ENCODE results near the gene ANKRD13C. TPM values are rescaled to one million over a fixed set of nuclear protein-coding genes. Genes with fewer than 3 reads are reported as not detected.

The ANKRD13C gene
- polyA plus RNA-seq, 3 donors = 23.2 to 32.3 (median 28.5) TPM

DNA sequence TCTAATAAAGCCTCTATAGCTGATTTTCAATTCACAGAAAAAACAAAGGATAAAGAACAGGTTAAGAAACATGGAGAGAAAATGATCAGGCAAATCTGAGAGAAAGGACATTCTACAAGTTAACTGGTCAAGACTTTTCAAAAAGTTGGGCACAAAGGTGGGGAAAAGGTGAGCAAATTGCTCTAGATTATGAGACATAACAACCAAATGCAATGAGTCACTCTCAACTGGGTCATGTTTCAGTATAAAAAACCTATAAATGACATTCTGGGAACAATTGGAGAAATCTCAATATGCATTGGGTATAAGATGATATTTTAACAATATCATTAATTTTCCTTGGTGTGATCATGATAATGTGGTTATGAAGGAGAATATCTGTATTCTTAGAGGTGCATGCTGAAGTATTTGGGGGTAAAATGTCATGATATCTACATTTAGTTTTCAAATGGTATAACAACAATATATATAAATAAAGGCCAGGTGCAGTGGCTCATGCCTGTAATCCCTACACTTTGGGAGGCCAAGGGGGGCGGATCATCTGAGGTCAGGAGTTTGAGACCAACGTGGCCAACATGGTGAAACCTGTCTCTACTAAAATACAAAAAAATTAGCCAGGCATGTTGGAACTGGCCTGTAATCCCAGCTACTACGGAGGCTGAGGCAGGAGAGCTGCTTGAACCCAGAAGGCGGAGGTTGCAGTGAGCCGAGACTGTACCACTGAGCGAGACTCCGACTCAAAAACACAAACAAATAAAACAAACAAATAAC is 27.0 kb downstream of the ANKRD13C start:
- no peak for DNase-seq (ENCODE audit: extremely low read depth in 1 of 11, low read depth in 9 of 11, low spot score in 4 of 11)

DNA sequence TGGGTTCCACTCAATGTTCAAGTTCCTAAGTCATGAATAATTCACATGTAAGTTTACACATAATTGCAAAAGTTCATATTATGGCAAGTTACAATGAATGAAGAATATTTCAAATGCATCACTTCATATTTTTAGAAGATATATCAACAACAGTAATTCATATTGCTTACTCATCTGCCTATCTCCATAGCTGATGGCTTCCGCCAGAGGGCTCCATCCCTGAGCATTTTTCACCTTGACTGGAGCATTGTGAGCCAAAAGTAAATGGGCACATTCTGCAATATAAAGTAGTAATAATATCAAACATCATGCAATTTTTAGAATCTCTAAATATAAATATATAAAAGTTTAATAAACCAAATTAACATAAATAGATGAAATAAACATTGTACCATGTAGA is 29.8 kb downstream of the ANKRD13C start:
- no peak for DNase-seq (ENCODE audit: extremely low read depth in 1 of 11, low read depth in 9 of 11, low spot score in 4 of 11)

DNA sequence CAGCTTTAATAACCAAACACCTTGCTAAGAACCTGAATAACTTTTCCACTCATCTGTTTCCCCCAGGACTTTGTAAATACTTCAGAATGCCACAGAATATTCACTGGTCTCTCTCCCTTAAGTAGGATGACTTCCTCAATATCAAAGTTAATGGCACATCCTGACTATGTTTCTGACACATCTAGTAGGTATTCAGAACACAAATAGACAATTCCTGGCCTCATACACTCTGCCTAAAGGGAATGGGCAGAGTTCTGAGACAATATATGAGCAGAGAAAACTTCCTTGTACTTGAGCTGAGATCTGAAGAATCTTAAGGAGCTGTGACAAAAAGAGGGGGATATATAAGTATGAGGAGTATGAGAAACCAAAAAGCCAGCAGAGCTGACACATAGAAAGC is 34.8 kb downstream of the ANKRD13C start:
- DNase-seq (ENCODE audit: extremely low read depth in 1 of 11, low read depth in 9 of 11, low spot score in 4 of 11) = no peak

DNA sequence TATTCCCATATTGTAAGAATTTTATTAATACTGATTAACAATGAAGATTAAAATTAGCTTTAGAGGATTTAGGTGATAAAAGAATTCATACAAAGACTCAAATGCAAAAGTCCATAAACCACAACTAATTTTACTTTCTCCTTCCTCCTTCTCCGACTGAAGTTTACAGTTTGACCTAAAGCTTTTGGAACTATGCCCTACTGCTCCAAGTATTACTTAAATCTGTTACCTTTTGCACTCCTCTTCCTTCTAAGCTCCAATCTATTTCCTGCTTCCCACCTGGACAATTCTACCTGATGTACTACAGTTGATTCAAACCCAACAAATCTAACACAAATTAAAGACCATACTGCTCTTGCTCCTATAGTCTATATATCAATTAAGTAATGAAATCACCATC is 36.3 kb downstream of the ANKRD13C start:
- DNase-seq (ENCODE audit: extremely low read depth in 1 of 11, low read depth in 9 of 11, low spot score in 4 of 11) = no peak

DNA sequence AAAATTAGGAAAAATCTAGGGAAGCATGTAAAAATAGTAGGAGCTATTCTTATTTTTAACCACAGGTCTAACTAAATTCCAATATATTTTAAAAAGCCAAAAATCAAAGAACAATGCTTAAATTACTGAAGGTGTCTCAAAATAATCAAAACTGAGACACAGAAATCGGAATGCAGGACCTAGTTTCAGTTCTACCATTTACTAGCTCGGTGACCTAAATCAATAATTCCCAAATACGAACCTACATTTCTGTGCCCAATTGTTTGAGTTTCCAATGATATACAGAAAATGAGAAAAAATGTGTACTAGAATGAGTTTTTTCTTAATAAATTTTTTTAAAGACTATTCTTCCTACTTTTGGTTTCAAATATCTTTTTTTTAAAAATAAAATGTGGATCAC is 37.4 kb downstream of the ANKRD13C start:
- DNase-seq (ENCODE audit: extremely low read depth in 1 of 11, low read depth in 9 of 11, low spot score in 4 of 11) = no peak

DNA sequence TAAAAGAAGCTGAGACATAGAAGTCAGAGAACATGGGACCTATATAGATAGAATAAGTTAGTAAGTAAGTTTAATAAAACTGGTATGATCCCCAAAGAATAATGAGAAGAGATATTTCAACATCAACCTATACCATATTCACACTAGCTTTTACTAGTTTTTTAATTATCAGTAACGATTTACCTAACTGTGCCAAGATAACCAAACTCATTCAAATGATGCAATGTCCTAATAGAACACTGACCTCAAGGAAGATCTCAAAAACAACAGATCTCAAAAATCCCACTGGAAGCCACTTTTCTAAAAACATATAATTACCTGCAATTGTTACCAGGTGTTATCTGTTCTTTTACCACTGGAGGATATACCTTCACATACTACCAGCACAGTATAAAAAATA is 38.7 kb downstream of the ANKRD13C start:
- no peak for DNase-seq (ENCODE audit: extremely low read depth in 1 of 11, low read depth in 9 of 11, low spot score in 4 of 11)

DNA sequence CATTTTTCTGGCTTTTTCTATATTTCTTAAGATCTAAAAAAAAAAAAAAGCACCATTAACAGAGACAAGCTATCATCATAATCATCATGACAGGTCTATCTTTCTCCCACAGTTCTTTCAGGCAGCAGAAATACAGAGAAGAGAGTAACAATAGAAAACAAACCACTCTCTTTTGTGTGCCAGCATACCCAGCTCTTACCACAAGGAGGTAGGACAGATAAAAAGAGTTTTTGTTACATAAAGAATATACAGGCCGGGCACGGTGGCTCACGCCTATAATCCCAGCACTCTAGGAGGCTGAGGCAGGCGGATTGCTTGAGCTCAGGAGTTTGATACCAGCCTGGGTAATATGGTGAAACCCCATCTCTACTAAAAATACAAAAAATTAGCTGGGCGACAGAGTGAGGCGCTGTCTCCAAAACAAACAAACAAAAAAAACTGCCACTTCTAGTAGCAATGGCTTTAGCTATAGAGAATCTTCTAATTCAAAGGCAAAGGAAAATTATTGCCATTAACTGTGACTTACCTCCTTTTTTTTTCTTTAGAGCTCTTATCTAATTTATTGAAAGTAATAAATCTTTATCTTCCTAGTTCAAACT is 39.7 kb downstream of the ANKRD13C start:
- no peak for DNase-seq (ENCODE audit: extremely low read depth in 1 of 11, low read depth in 9 of 11, low spot score in 4 of 11)

DNA sequence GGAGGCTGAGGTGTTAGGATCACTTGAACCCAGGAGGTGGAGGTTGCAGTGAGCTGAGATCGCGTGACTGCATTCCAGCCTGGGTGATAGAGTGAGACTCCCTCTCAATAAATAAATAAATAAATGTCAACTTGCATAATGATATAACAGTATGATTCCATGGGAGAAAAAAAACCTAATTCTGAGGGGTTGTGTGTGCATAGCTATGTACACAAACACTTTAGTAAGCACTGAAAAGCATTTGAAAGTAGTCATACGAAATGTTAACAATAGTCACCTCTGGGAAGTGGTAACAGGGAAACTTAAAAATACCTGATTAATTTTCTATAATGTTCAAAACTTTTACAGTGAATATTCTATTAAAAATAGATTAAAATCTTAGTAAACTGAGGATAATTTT is 43.2 kb downstream of the ANKRD13C start:
- no peak for DNase-seq (ENCODE audit: extremely low read depth in 1 of 11, low read depth in 9 of 11, low spot score in 4 of 11)

DNA sequence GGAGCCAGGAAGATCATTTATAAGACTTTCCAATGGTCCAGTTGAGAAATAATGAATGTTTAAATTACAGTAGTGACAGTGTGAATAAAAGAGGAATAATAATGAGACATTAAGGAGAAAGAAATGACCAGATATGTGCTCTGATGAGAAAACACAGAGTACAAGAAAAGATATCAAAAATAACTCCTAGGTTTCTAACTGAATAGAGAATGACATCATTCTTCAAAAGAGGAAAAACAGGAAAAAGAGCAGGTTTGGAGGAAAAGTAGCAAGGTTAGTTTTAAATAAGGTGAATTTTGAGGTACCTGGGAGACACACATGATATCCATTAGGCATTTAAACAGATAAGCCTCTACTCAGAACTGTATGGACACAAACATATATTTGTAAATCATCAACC is 55.0 kb downstream of the ANKRD13C start:
- DNase-seq (ENCODE audit: extremely low read depth in 1 of 11, low read depth in 9 of 11, low spot score in 4 of 11) = no peak

DNA sequence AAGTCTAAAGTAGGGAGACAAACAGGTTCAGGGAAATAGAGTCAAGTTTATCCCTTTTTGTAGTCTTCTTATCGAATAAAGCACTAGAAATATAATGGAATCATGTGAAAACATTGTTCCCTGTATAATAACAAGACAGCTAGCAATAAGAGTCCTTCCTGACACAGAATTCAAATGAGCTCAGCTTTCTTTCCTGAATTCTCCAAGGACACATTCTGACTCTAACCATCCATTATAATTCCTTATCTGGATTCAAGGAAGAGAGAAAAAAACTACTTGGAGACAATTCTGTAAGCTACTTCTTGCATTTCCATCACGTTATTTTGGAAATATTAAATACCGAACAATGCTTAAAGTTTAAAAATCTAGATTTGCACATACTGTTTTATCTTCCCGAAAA is 58.8 kb downstream of the ANKRD13C start:
- no peak for DNase-seq (ENCODE audit: extremely low read depth in 1 of 11, low read depth in 9 of 11, low spot score in 4 of 11)

DNA sequence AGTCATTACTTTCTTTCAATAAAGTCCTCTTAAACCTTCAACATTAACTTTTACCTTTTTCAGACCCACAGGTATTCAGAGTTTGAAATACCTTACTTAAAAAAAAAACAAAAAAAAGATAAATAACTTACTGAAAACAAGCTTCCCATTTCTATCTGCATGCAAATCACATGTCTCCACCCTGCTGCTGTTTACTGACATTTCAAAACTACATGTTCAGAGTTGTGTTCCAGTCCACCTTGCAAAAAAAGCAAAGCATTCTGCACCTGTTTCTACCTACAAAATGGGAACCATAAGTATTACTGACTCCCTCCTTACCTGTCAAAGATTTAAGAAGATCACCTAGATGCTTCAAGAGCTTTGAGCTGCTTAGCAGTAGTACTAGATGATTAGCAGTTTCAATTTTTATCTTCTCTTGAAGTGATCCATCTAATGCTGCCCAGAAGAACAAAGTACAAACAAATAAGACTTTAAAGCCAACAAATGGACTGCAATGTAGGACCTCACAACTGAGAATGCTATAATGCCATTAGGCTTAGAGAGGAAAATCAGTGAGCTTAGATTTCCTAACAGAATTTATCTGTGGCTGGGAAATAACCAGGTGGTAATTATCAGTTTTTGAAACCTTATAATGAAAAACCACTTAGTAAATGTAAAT is 61.2 kb downstream of the ANKRD13C start:
- no peak for DNase-seq (ENCODE audit: extremely low read depth in 1 of 11, low read depth in 9 of 11, low spot score in 4 of 11)

DNA sequence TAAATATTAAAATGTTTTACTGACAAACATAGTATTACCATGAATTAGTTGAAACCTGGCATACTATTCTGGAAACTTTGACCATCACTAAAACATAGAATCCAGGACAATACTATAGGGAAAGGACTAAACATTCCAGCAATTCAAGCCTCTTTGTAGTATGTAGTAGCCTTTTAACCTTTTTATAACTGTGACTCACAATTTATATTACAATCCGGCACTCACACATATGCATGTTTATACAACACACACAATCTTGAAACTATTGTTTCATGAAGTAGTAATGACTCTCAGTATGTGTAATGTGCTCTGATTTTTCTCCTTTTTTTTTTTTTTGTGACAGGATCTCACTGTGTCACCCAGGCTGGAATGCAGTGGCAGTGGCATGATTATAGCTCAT is 64.3 kb downstream of the ANKRD13C start:
- no peak for DNase-seq (ENCODE audit: extremely low read depth in 1 of 11, low read depth in 9 of 11, low spot score in 4 of 11)

DNA sequence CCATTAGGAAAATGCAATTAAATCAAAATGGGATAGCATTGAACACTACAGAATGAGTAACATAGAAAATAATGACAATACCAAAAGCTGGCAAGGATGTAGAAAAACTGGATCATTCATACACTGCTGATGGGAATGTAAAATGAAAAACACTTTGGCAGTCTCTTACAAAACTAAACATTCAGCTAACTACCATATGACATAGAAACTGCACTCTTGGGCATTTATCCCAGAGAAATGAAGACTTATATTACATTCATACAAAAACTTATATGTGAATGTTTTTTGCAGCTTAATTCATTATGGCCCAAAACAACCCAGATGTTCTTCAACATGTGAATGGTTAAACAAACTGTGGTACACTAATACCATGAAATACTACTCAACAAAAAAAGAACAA is 66.4 kb downstream of the ANKRD13C start:
- no peak for DNase-seq (ENCODE audit: extremely low read depth in 1 of 11, low read depth in 9 of 11, low spot score in 4 of 11)

DNA sequence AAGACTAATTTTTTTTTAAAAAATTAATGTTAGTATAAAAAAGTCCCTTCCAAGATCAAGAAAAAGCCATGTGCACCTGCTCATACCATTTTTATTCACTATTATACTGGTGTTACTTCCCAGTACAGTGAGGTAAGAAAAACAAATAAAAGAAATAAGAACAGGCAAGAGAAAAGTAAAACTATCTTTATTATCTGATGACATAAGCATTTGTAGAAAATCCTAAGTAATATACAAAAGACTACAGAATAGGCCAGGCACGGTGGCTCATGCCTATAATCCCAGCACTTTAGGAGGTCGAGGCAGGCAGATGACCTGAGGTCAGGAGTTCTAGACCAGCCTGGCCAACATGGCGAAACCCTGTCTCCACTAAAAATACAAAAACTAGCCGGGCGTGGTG is 68.1 kb downstream of the ANKRD13C start:
- no peak for DNase-seq (ENCODE audit: extremely low read depth in 1 of 11, low read depth in 9 of 11, low spot score in 4 of 11)

DNA sequence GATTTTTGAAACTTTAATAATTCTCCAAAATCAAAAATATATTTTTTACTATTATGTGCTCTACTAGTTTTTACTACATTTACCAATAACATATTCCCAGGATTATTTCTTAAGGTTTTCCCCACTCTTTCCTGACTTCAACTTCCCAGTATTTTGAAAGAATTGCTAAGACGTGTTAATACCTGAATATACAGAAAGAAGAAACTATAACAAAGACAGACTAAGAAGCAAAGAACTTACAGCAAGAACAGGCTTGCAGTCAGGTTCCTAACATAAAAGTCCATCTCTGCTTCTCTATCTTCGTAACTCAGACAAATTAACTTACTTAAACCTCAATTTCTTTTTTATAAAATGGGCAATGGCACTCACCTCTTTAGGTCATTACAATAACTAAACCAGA is 70.2 kb downstream of the ANKRD13C start:
- DNase-seq (ENCODE audit: extremely low read depth in 1 of 11, low read depth in 9 of 11, low spot score in 4 of 11) = no peak

DNA sequence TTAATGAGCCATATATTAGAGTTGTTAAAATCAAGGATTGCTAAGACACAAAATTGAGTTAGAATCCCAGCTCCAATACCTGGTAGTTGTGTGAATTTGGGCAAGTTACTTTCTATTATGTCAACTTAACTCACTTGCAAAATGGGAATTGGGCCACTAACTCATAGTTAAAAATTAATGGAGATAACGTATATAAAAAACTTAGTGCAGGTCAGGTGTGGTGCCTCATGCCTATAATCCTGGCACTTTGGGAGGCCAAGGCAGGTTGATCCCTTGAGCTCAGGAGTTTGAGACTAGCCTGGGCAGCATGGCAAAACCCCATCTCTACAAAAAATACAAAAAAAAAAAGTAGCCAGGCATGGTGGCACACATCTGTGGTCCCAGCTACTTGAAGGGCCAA is 75.8 kb downstream of the ANKRD13C start:
- DNase-seq (ENCODE audit: extremely low read depth in 1 of 11, low read depth in 9 of 11, low spot score in 4 of 11) = no peak

DNA sequence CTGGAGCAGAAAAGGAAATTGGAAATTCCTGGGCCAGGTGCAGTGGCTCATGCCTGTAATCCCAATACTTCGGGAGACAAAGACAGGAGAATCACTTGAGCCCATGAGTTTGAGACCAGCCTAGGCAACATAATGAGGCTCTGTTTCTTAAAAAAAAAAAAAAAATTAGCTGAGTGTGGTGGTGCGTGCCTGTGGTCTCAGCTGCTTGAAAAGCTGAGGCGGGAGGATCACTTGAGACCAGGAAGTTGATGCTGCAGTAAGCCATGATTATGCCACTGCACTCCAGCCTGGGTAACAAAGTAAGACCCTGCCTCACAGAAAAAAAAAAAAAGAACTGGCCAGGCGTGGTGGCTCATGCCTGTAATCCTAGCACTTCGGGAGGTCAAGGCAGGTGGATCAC is 76.6 kb downstream of the ANKRD13C start:
- DNase-seq (ENCODE audit: extremely low read depth in 1 of 11, low read depth in 9 of 11, low spot score in 4 of 11) = no peak

DNA sequence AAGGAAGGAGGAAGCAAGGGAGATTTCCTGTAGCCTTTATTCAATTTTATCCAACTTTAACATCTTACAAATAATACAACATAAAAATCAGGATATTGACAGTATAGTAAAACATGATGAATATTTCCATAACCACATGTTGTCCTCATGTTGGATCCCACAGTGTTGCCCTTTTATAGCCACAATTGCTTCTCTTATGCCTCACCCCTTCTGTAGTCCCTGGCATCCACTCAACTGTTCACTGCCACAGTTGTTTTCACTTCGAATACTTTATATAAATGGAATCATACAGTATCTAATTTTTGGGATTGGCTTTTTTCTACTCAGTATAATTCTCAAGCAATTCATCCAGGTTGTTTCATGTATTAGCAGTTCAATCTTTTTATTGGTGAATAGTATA is 88.6 kb downstream of the ANKRD13C start:
- no peak for DNase-seq (ENCODE audit: extremely low read depth in 1 of 11, low read depth in 9 of 11, low spot score in 4 of 11)

DNA sequence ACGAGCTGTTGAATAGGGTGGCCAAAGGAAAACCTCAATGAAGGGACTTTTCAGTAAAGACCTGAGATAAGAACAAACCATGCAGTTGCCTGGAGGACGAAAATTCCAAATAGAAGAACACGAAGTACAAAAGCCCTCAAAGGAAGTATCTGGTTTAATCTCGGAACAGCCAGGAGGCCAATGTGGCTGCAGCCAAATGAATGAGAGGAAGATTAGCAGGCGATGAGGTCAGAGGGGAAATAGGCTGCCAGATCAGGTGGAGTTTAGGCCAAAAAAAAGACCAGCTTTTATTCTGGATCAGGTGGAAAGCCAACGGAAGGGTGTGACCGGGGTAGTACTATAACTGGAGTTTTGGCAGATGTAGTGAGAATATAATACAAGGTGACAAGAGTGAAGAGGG is 89.7 kb downstream of the ANKRD13C start:
- no peak for DNase-seq (ENCODE audit: extremely low read depth in 1 of 11, low read depth in 9 of 11, low spot score in 4 of 11)

DNA sequence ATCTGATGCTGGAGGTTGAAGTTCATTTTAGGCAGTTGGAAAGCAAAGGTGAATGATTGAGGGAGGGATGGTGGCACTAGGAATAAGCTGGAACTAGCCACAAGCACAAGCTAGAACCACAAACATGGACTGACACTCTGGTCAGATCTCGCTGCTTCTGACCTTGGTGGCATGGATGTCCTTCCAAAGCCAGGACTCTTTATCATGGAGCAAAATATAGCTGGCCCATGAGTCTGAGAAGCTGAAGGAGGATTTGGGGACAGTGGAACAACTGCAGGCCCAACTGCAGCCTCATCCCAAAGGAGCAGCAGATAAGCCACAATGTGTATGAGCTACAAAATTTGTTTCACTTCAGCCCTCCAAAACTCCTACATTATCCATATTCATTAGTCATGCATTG is 97.9 kb downstream of the ANKRD13C start:
- no peak for DNase-seq (ENCODE audit: extremely low read depth in 1 of 11, low read depth in 9 of 11, low spot score in 4 of 11)

DNA sequence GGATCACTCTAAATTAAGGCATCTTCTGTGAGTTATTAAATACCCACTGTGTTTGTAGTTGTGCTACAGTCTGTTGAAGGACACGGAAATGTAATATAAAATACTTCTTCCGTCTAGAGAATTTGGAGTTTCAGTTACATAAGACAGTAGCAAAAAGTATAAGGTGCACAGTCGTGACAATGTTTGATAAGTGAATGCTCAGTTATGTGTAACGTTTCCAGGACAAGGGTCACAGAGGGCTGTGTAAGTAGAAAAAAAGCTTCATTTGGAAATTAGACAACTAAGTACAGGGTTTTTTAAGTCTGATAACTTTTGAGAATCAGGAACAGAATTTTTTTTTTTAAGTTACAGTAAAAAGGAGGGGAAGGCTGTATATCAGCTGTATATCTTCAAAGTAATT is 105.8 kb downstream of the ANKRD13C start:
- no peak for DNase-seq (ENCODE audit: extremely low read depth in 1 of 11, low read depth in 9 of 11, low spot score in 4 of 11)

Data from renal cortex interstitium (tissue), 11 donors.